Activated CD8-positive, alpha-beta T cell treated with anti-CD3 and anti-CD28 coated beads for 36 hours (primary cell): ENCODE results near the gene FOXL2. TPM values are rescaled to one million over a fixed set of nuclear protein-coding genes. Genes with fewer than 3 reads are reported as not detected.

Source experiments
- ATAC-seq: fragments of 200-7000 bp; cut with Tn5 transposase; one replicate; pipeline ENCODE4 v1.10.0; 2021; ENCODE audit warnings: mild to moderate bottlenecking, moderate library complexity
- CTCF ChIA-PET: fragments of 350-600 bp; sonication (Branson Sonifier 250); formaldehyde crosslinking; loops from one replicate; lab custom pipeline; 2021; ENCODE audit warnings: antibody characterized with exemption; lab: Charles Lee
- POLR2A ChIA-PET: fragments of 350-600 bp; sonication (Branson Sonifier 250); formaldehyde crosslinking; loops from one replicate; lab custom pipeline; 2021; ENCODE audit warnings: antibody characterized with exemption; lab: Charles Lee
- DNase-seq: peaks from one replicate; pipeline ENCODE4 v3.0.0-alpha.2; 2020
- H3K27ac Mint-ChIP-seq: one replicate; pipeline ENCODE4 v1.8.0; 2021; ENCODE audit warnings: mild to moderate bottlenecking, mixed read lengths
- H3K27me3 Mint-ChIP-seq: one replicate; pipeline ENCODE4 v1.8.0; 2021; ENCODE audit warnings: mixed read lengths
- H3K36me3 Mint-ChIP-seq: one replicate; pipeline ENCODE4 v1.8.0; 2021; ENCODE audit warnings: low read depth, mixed read lengths
- H3K4me1 Mint-ChIP-seq: one replicate; pipeline ENCODE4 v1.8.0; 2021; ENCODE audit warnings: low read depth, mixed read lengths
- H3K4me3 Mint-ChIP-seq: one replicate; pipeline ENCODE4 v1.8.0; 2021; ENCODE audit warnings: mild to moderate bottlenecking, moderate library complexity, mixed read lengths
- H3K9me3 Mint-ChIP-seq: one replicate; pipeline ENCODE4 v1.8.0; 2021; ENCODE audit warnings: mixed read lengths
- CTCF ChIP-seq: fragments of 200-600 bp; IDR thresholded peaks from one replicate; pipeline ENCODE4 v1.8.0; 2022; ENCODE audit warnings: antibody characterized with exemption, mild to moderate bottlenecking
- intact Hi-C: fragments of 100-400 bp; cut with micrococcal nuclease; formaldehyde crosslinking; loops from one replicate; pipeline ENCODE4 v1.10.0; 2022
- total RNA-seq, 2 experiments: library from RNA; stranded (reverse); gene quantifications; one replicate each; pipeline ENCODE4 v1.2.3, GENCODE V29; 2021

FOXL2 gene
- total RNA-seq, 2 experiments from 2014 or later, result not detected

- intact Hi-C loops, result no loop called here
- Mint-ChIP-seq H3K27ac (no peak overlapping the region), H3K27me3 (peaks cover 83% of the 10 kb centered on the region), H3K9me3 (no peaks in the 10 kb centered on the region), H3K36me3 (no peaks in the 10 kb centered on the region), H3K4me1 (peaks cover 31% of the 10 kb centered on the region), H3K4me3 (no peak overlapping the region)
- POLR2A ChIA-PET, result no interaction called here
- CTCF ChIA-PET, result interaction anchor here (1.3 kb wide), 1 partner anchor 14 kb away, joined by 4 read pairs; no protein-coding TSS in a partner anchor
- no peak for TF ChIP-seq CTCF
- ATAC-seq (no peak), DNase-seq (no peak)
These were observed 9.3 kb downstream of the FOXL2 start for GRCh38 chr3:138937690-138938055.

- intact Hi-C loops, result no loop called here
- no peak for TF ChIP-seq CTCF
- H3K4me3 Mint-ChIP-seq, result peak overlapping the region; percentile 67
- peaks cover 31% of the 10 kb centered on the region for H3K4me1 Mint-ChIP-seq
- H3K9me3 Mint-ChIP-seq, result no peaks in the 10 kb centered on the region
- ChIA-PET CTCF (interaction anchor here (0.7 to 8.0 kb wide), 33 partner anchors 10 to 525 kb away, joined by 3 to 118 read pairs (median 4); partner anchors contain the start of genes CEP70, FOXL2 and FOXL2NB), POLR2A (interaction anchor here (1.0 to 1.4 kb wide), 2 partner anchors 11 to 12 kb away, joined by 3 to 4 read pairs; no protein-coding TSS in a partner anchor)
- no peak for ATAC-seq
- H3K27me3 Mint-ChIP-seq, result peaks cover 80% of the 10 kb centered on the region
- no peak for DNase-seq
- H3K27ac Mint-ChIP-seq, result no peak overlapping the region
- H3K36me3 Mint-ChIP-seq, result no peaks in the 10 kb centered on the region
These were observed 9.9 kb downstream of the FOXL2 start for GRCh38 chr3:138936741-138937689.

- Mint-ChIP-seq H3K4me3 (peak overlapping the region; percentile 67), H3K4me1 (peaks cover 31% of the 10 kb centered on the region), H3K9me3 (no peaks in the 10 kb centered on the region), H3K27me3 (peaks cover 71% of the 10 kb centered on the region), H3K27ac (no peak overlapping the region), H3K36me3 (no peaks in the 10 kb centered on the region)
- POLR2A ChIA-PET, result interaction anchor here (0.6 to 1.4 kb wide), 3 partner anchors 11 to 511 kb away, joined by 3 to 4 read pairs (median 3); no protein-coding TSS in a partner anchor
- CTCF ChIA-PET, result interaction anchor here (0.7 to 8.0 kb wide), 44 partner anchors 9 to 524 kb away, joined by 3 to 118 read pairs (median 4); partner anchors contain the start of genes CEP70, FOXL2 and FOXL2NB
- DNase-seq, result peak; percentile 79
- peak; percentile 87 for ATAC-seq
- intact Hi-C loops, result no loop called here
- TF ChIP-seq CTCF, result peak; percentile 92
These were observed 10.8 kb downstream of the FOXL2 start for GRCh38 chr3:138935863-138936740.

GRCh38 chr3:138935505-138935862 lies 11.5 kb downstream of the FOXL2 start:
- intact Hi-C loops, result no loop called here
- DNase-seq, result no peak
- H3K4me1 Mint-ChIP-seq, result peaks cover 31% of the 10 kb centered on the region
- ChIA-PET CTCF (interaction anchor here (0.7 to 8.0 kb wide), 35 partner anchors 8 to 524 kb away, joined by 3 to 118 read pairs (median 4); partner anchors contain the start of genes CEP70, FOXL2 and FOXL2NB), POLR2A (interaction anchor here (1.0 kb wide), 1 partner anchor 12 kb away, joined by 4 read pairs; no protein-coding TSS in a partner anchor)
- peaks cover 65% of the 10 kb centered on the region for H3K27me3 Mint-ChIP-seq
- H3K27ac Mint-ChIP-seq, result no peak overlapping the region
- peak overlapping the region; percentile 67 for H3K4me3 Mint-ChIP-seq
- H3K9me3 Mint-ChIP-seq, result no peaks in the 10 kb centered on the region
- no peaks in the 10 kb centered on the region for H3K36me3 Mint-ChIP-seq
- TF ChIP-seq CTCF, result no peak
- ATAC-seq, result no peak
